GM12878 (cell line): ENCODE data around the gene UBAC2.

ENCODE experiments used
- JUND ChIP-seq: IDR thresholded peaks from 2 replicates; pipeline ENCODE4 v1.6.1; 2012; ENCODE audit warnings: low read depth, mild to moderate bottlenecking, low read length, improper control_type of control experiment, moderate library complexity
- TF ChIP-seq, protein P1 (sequence below), 3 experiments: IDR thresholded peaks in 2 of 3; conservative IDR thresholded peaks in 1 of 3; 2 replicates each; pipeline ENCODE4 v1.5.1; 2011; ENCODE audit warnings: low read depth in 3 of 3, low read length in 3 of 3, mild to moderate bottlenecking in 3 of 3, control low read depth in 2 of 3, moderate library complexity in 2 of 3, inconsistent platforms in 1 of 3, mixed read lengths in 1 of 3; ENCODE audit not compliant: control insufficient read depth in 2 of 3, insufficient read depth in 1 of 3; ENCODE audit errors: extremely low read depth in 1 of 3

DNA sequence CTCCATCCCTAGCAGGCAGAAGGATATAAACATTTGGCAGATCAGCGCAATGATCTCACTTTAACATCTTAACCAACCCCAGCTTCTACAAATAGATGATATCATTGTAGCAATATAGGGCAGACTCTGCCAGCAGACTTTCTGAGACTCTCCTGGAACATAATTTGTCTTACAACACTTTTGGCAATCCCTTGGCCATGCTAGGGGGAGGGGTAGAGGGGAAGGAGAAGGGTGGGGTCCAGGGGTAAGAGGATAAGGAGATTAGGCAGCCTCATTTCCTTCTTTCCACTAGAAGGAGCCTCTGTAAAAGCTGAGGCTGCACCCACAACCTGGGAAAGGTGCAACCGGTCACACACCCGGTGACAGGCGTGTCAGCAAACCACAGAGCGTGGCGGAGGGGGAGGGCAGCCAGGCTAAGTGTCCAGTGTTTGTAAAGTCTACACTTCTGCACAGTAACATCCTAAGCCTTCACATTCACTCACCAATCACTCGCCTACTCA is 8.7 kb upstream of the UBAC2 start:
- TF ChIP-seq JUND, result no peak
- TF ChIP-seq, protein P1, sequence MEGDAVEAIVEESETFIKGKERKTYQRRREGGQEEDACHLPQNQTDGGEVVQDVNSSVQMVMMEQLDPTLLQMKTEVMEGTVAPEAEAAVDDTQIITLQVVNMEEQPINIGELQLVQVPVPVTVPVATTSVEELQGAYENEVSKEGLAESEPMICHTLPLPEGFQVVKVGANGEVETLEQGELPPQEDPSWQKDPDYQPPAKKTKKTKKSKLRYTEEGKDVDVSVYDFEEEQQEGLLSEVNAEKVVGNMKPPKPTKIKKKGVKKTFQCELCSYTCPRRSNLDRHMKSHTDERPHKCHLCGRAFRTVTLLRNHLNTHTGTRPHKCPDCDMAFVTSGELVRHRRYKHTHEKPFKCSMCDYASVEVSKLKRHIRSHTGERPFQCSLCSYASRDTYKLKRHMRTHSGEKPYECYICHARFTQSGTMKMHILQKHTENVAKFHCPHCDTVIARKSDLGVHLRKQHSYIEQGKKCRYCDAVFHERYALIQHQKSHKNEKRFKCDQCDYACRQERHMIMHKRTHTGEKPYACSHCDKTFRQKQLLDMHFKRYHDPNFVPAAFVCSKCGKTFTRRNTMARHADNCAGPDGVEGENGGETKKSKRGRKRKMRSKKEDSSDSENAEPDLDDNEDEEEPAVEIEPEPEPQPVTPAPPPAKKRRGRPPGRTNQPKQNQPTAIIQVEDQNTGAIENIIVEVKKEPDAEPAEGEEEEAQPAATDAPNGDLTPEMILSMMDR (IDR thresholded peaks at IDR 0.05 in 2 of 3, conservative IDR thresholded peaks at IDR 0.05 in 1 of 3; ENCODE audit: control insufficient read depth in 2 of 3, extremely low read depth in 1 of 3, insufficient read depth in 1 of 3, low read depth in 3 of 3, low read length in 3 of 3), result no peak
